GM19397 (cell line): ENCODE results near the gene ARHGAP22.

ENCODE experiments used
- ATAC-seq: cut with Tn5 transposase; IDR thresholded peaks from one replicate; pipeline ENCODE4 v1.9.1; 2021; ENCODE audit warnings: mild to moderate bottlenecking, moderate library complexity; ENCODE audit not compliant: unreplicated experiment

The ARHGAP22 gene

GRCh38 chr10:48455392-48456151, 149.3 kb downstream of the ARHGAP22 start:
- ATAC-seq, result no peak

GRCh38 chr10:48455055-48455391, 149.8 kb downstream of the ARHGAP22 start:
- ATAC-seq, result no peak

GRCh38 chr10:48454302-48455054, 150.4 kb downstream of the ARHGAP22 start:
- no peak for ATAC-seq

GRCh38 chr10:48453451-48454301, 151.2 kb downstream of the ARHGAP22 start:
- no peak for ATAC-seq

GRCh38 chr10:48452879-48453412, 151.9 kb downstream of the ARHGAP22 start:
- ATAC-seq, result no peak

DNA sequence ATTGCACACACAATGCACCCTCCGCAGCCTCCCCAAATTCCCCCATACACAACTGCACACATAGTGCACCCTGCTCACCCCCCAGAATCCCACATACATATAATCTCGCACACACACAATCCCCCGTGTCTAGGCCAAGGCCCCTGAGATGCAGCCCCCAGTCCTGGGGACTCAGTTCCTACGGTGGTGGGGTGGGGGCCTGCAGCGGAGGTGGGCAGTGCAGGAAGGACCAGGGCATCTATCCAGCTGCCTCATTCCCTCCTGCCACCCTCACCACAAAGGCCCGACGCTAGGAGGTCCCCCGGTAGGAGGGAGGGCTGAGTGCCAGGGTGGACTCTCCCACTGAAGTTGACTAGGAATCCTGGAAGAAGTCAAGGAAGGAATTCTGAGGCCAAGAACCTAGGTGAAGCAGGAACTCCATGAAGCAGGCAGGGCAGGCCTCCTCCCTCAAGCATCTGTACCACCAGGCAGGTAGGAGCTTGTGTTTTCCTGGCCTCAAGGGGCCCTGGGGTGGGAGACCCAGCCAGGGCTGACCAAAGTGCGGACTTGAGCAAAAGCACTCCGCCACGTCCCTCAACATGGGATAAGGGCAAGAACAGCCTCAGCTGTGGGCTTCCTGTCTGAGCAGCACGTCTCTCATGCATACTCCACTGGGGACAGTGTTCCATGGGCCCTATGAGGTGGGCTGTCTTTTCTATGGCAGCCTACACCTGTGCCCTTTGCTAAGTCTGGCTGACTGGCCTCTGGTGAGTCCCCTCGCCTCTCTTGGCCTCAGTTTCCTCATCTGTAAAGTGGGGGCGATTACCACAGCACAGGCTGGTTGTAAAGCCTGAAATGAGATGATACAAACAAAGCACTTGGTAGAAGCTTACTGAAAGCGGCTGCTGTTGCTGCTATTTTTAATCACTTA, 152.6 kb downstream of the ARHGAP22 start:
- no peak for ATAC-seq

GRCh38 chr10:48450741-48451466, 154.0 kb downstream of the ARHGAP22 start:
- no peak for ATAC-seq

DNA sequence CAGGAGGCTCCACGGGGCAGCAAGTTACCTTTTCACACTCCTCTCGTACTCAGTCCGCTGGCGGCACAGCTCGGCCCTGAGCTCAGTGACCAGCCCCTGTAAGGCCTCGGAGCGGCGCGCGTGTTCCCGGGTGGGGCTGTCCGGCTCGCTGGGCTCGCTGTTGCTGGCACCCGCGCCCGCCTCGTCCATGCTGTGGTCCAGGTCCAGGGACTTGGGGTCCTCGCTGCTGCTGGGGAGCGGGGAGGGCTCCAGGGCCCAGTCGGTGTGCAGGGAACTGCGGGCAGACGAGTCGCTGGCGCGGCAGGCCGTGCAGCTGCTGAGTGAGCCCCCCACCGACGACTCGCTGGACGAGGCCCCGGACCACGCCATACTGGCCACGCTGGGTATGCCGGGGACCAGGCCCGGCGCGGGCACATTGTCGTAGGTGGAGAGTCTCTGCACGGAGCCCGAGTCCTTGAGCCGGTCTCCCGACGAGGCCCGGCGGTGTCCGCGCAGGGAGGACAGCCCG, 154.6 kb downstream of the ARHGAP22 start:
- no peak for ATAC-seq

DNA sequence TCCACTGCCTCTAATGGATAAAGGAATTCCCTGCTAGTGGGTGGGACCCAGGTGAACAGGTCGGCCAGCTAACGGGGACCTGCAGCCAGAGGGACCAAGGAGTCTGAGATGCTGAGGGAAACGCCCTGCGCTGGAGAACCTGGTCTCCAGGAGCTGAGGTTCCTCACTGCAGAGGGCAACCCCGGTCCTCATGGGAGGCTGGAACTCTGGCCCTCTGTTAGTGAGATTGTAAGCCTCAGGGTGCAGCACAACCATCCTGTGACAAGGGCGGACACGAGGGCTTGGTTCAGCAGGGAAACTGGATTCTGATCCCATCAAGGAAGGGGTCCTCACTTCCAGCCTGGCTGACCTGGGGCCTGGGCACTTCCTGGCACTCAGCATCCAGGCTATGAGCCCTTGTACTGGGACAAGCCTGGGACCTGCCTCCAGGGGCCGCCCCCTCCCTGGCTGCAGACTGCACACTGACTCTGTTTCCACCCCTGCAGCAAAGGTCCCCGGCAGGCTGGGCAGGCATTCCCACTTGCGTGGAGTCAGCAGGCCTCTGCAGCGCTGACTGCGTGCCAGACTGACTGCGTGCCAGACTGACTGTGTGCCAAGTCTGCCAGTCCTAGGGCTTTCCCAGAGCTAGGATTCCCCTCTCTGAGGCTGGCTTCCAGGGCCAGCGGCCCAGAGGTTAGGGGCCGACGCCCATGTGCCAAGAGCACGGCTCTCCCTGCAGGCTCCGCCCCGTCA, 155.2 kb downstream of the ARHGAP22 start:
- no peak for ATAC-seq

- no peak for ATAC-seq
These were observed 156.1 kb downstream of the ARHGAP22 start for GRCh38 chr10:48448796-48449195.

GRCh38 chr10:48447356-48448215, 157.3 kb downstream of the ARHGAP22 start:
- ATAC-seq, result no peak

- no peak for ATAC-seq
These were observed 158.1 kb downstream of the ARHGAP22 start for GRCh38 chr10:48446785-48447184.

- ATAC-seq, result no peak
These were observed 158.9 kb downstream of the ARHGAP22 start for GRCh38 chr10:48445932-48446331.

DNA sequence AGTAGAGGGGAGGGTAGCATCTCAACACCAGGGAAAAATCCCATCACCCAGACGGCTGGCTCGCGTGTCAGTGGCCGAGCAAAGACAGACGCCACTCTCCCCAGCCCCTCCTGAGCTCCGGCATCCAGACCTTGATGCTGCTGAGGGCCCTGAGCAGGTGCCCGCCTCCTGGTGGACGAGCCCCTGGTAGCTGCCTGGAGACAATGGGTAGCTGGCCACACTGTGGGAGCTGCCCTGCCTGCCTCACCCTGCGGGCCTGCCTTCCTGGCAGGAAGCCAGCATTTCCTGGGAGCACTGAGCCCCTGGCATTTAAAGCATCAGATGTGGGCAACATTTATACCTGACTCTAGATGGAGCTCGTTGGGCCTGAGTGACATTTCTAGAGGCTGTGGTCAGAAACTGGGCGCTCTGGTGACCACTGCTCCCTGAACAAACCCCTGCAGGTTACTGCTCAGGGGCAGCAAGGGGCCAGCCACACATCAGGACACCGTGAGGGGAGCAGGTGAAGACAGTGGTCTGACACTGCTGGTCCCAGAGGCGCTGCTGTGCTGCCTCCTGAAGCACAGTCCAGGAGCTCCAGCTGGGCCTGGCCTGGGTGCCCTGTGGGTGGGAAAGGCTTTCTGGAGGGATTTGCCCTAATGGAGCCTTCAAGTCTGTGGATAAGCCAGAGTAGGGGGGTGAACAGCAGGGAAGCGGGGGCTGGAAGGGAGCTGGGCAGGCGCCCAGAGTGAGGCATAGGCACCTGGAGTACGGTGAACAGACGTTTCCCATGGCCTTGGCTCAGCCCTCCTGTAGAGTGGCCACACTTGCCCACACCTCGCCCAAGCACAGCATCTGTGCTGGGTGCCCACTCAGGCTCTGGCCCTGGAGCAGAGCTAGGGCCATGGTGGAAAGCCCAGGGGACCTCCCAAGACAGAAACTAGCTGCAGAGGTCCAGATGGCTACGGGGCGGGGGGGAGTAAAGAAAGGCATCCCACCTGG, 159.7 kb downstream of the ARHGAP22 start:
- no peak for ATAC-seq

- no peak for ATAC-seq
These were observed 160.6 kb downstream of the ARHGAP22 start for GRCh38 chr10:48444266-48444665.

DNA sequence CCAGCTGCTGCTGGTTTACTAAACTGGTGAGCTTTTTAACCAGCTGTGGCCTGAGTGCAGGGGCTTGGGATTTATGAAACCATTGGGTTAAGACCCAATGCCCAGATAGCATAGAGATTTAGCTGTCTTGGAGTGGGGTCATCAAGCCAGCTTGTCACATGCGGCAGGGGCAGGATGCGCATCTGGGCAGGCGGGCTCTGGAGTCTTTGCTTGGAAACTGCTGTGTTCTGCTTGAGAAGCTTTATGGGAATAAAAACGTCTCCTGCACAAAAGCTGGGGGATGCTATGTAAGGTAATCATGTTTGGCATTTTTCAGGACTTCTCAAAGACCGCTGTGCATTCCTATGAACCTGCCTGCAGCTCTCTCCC, 162.1 kb downstream of the ARHGAP22 start:
- ATAC-seq, result no peak
